Measurements from ENCODE around the gene TRAPPC2L. TPM values are rescaled to one million over a fixed set of nuclear protein-coding genes. Genes with fewer than 3 reads are reported as not detected.

The TRAPPC2L gene
- total RNA-seq, 1 donor from 2014 or later, result 50.6 TPM

DNA sequence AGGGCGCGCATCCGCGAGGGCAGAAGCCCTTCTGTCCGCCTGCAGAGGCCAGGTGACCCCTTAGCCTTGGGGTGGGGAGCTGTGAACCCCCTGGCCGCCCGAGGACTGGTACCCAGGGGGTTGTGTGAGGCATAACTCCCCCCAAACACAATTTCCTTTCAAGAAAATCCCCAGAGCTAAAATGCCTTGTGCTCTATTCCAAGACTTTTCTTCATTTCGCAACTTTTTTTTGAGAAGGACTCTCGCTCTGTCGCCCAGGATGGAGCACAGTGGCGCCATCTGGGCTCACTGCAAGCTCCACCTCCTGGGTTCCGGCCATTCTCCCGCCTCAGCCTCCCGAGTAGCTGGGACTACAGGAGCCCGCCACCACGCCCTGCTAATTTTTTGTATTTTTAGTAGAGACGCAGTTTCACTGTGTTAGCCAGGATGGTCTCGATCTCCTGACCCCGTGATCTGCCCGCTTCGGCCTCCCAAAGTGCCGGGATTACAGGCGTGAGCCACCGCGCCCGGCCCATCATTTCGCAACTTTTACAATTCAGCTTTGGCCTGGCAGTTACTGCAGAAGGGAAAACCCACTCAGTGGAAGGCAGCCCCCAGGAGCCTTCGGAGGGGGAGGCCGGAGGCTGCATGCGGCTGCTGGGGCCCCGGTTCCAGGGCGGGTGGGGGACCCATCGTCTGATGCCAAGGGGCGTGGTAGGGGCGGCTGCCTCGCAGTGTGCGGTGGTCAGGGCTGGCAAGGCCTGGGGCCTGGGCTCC, 44.2 kb upstream of the TRAPPC2L start:
- peak overlapping the region; percentile 76 for H3K27ac Mint-ChIP-seq (ENCODE audit: unreplicated experiment)
- no peaks in the 10 kb centered on the region for H3K36me3 Mint-ChIP-seq (ENCODE audit: unreplicated experiment)
- H3K4me1 Mint-ChIP-seq (ENCODE audit: low read depth, unreplicated experiment), result peaks cover 4% of the 10 kb centered on the region
- peaks cover 2% of the 10 kb centered on the region for H3K9me3 Mint-ChIP-seq (ENCODE audit: unreplicated experiment)
- TF ChIP-seq, protein P1, sequence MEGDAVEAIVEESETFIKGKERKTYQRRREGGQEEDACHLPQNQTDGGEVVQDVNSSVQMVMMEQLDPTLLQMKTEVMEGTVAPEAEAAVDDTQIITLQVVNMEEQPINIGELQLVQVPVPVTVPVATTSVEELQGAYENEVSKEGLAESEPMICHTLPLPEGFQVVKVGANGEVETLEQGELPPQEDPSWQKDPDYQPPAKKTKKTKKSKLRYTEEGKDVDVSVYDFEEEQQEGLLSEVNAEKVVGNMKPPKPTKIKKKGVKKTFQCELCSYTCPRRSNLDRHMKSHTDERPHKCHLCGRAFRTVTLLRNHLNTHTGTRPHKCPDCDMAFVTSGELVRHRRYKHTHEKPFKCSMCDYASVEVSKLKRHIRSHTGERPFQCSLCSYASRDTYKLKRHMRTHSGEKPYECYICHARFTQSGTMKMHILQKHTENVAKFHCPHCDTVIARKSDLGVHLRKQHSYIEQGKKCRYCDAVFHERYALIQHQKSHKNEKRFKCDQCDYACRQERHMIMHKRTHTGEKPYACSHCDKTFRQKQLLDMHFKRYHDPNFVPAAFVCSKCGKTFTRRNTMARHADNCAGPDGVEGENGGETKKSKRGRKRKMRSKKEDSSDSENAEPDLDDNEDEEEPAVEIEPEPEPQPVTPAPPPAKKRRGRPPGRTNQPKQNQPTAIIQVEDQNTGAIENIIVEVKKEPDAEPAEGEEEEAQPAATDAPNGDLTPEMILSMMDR (IDR thresholded peaks at IDR 0.05; ENCODE audit: partially characterized antibody, unreplicated experiment), result no peak
- H3K4me3 Mint-ChIP-seq (ENCODE audit: unreplicated experiment), result peak overlapping the region; percentile 82
- no peak for DNase-seq
- peaks cover 1% of the 10 kb centered on the region for H3K27me3 Mint-ChIP-seq (ENCODE audit: unreplicated experiment)

DNA sequence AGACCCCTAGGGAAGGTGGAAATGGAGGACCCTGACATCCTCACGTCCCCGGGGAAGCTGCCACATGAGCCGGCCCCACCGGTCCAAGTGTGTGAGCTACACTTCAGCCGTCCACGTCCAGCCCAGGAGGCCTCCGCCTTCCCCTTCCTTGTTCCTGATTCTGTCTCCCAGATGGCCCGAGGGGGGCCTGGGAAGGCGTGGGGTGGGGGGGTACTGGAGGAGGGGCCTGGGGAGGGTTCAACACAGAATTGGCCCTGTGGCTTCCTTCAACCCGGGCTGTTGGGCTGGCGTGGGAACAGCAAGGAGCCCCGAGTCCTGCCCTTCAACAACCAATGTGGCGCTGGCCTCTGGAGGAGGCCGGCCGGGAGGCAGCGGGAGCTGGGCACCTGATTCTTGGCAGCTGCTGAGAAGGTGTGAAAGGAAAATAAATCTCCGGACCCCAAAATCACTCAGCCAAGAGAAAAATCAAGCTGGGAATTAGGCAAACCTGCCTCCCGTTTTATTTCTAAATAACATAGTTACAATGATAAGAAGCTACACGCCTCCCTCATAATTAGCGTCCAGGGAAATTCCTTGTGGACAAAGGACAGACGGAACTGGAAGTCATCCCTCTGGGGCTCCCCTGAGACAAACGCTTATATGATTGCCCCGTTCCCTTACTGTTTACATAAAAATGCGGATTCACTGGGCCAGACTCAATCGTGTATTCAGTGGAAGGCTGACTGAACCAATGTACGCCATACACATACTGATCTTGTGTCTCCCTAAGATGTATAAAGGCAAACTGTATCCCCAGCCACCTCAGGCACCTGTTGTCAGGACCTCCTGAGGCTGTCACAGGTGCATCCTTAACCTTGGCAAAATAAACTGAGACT, 43.4 kb upstream of the TRAPPC2L start:
- peaks cover 2% of the 10 kb centered on the region for H3K9me3 Mint-ChIP-seq (ENCODE audit: unreplicated experiment)
- no peaks in the 10 kb centered on the region for H3K36me3 Mint-ChIP-seq (ENCODE audit: unreplicated experiment)
- DNase-seq, result no peak
- peaks cover 1% of the 10 kb centered on the region for H3K27me3 Mint-ChIP-seq (ENCODE audit: unreplicated experiment)
- peak overlapping the region; percentile 15 for H3K27ac Mint-ChIP-seq (ENCODE audit: unreplicated experiment)
- peaks cover 4% of the 10 kb centered on the region for H3K4me1 Mint-ChIP-seq (ENCODE audit: low read depth, unreplicated experiment)
- TF ChIP-seq, protein P1 (IDR thresholded peaks at IDR 0.05; ENCODE audit: partially characterized antibody, unreplicated experiment), result no peak
- peak overlapping the region; percentile 1 for H3K4me3 Mint-ChIP-seq (ENCODE audit: unreplicated experiment)

DNA sequence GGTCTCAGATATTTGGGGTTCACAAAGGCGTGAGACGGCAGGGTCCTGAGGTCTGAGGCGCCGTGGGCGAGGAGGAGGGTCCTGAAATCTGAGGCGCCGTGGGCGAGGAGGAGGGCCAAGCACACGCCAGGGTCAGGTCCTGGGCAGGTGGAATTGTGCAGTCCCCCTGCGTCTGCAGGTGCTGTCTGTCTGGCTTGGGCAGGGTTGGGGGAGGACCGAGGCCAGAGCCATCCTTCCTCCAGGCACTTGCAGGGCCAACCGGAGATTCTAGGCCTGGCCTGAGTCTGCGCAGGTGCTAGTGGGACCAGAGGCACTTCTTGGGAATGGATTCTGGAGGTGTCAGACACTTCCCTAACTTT, 42.8 kb upstream of the TRAPPC2L start:
- DNase-seq, result no peak
- Mint-ChIP-seq H3K9me3 (ENCODE audit: unreplicated experiment) (peaks cover 2% of the 10 kb centered on the region), H3K36me3 (ENCODE audit: unreplicated experiment) (no peaks in the 10 kb centered on the region), H3K4me3 (ENCODE audit: unreplicated experiment) (peak overlapping the region; percentile 1), H3K27me3 (ENCODE audit: unreplicated experiment) (peaks cover 1% of the 10 kb centered on the region), H3K27ac (ENCODE audit: unreplicated experiment) (no peak overlapping the region), H3K4me1 (ENCODE audit: low read depth, unreplicated experiment) (peaks cover 4% of the 10 kb centered on the region)
- TF ChIP-seq, protein P1 (IDR thresholded peaks at IDR 0.05; ENCODE audit: partially characterized antibody, unreplicated experiment), result no peak

DNA sequence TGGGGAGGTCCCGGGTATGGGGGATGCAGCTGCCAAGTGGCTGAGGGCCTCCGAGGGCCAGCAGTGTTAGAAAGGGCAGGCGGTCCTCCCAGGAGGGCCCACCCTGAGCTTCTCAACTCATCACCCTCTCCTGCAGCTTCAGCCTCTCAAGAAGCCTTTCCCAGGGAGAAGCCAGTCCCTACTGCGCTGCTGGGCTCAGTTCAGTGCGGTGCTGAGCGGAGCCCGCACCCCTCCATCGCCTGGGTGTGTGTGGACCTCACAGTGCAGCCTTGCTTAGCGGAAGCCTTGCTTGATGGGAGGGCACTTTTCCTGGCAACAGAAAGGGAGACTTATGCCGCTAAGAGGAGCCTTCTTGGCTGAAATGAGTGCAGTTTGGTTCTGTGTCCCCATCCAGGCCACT, 41.7 kb upstream of the TRAPPC2L start:
- H3K9me3 Mint-ChIP-seq (ENCODE audit: unreplicated experiment), result peaks cover 2% of the 10 kb centered on the region
- H3K27ac Mint-ChIP-seq (ENCODE audit: unreplicated experiment), result no peak overlapping the region
- H3K36me3 Mint-ChIP-seq (ENCODE audit: unreplicated experiment), result no peaks in the 10 kb centered on the region
- H3K4me1 Mint-ChIP-seq (ENCODE audit: low read depth, unreplicated experiment), result peaks cover 4% of the 10 kb centered on the region
- no peaks in the 10 kb centered on the region for H3K27me3 Mint-ChIP-seq (ENCODE audit: unreplicated experiment)
- no peak for DNase-seq
- TF ChIP-seq, protein P1 (IDR thresholded peaks at IDR 0.05; ENCODE audit: partially characterized antibody, unreplicated experiment), result no peak
- H3K4me3 Mint-ChIP-seq (ENCODE audit: unreplicated experiment), result no peak overlapping the region

Measured in glutamatergic neuron (in vitro differentiated cells).